Measurements from ENCODE around the gene SEMA4A.
"Not testable (repeated sequence)": the region's sequence is repeated elsewhere in the genome, so short reads cannot be mapped to it uniquely, and the experiment has no call there.

The SEMA4A gene

GRCh38 chr1:156191292-156191964 is 38.0 kb downstream of the SEMA4A start:
- DNase-seq (ENCODE audit: low read depth in 3 of 3, low spot score in 1 of 3): no peak

- DNase-seq (ENCODE audit: low read depth in 3 of 3, low spot score in 1 of 3): no peak
These were observed 39.8 kb downstream of the SEMA4A start for GRCh38 chr1:156193208-156193487.

DNA sequence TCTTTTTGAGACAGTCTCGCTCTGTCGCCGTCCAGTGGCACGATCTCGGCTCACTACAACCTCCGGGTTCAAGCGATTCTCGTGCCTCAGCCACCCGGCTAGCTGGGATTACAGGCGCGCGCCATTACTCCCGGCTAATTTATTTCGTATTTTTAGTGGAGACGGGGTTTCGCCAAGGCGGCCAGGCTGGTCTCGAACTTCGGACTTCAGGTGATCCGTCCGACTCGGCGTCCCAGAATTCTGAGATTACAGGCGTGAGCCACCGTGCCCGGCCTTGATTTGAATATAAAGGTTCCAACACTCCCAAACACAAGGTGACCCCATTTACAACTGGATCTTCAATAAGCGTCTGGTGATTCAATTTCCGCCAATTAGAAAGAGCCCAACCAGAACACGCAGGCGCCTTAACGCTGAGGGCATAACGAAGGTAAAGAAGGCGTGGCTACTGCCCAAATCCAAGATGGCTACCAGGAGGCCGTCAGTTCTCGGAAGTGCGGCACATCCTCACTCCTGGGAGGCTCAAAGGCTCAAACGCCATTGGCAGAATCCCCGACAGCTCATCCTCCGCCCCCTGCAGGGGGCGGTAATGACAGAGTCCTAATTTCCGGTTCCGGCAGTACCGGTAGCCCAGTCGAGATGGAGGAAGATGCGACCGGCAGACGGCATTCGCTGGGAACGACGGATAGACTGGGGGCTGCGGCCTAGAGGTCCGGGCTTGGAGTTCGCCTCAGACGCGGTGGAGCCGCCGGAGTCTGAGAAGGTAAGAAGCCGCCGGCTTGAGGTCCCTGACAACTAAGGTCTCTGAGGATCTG is 40.3 kb downstream of the SEMA4A start, which contains the start of gene SLC25A44:
SLC25A44 (plus strand) TSS at position 617 of the 812 bp plus-strand sequence. CDS start 5,744 bp downstream, outside the sequence.
- DNase-seq (ENCODE audit: low read depth in 3 of 3, low spot score in 1 of 3): peak; percentile 92 to 93 (median 92)

GRCh38 chr1:156194300-156194652 is 40.9 kb downstream of the SEMA4A start:
- no peak for DNase-seq (ENCODE audit: low read depth in 3 of 3, low spot score in 1 of 3)

GRCh38 chr1:156195853-156196252 is 42.5 kb downstream of the SEMA4A start:
- no peak for DNase-seq (ENCODE audit: low read depth in 3 of 3, low spot score in 1 of 3)

- DNase-seq (ENCODE audit: low read depth in 3 of 3, low spot score in 1 of 3): no peak
These were observed 43.1 kb downstream of the SEMA4A start for GRCh38 chr1:156196445-156196844.

DNA sequence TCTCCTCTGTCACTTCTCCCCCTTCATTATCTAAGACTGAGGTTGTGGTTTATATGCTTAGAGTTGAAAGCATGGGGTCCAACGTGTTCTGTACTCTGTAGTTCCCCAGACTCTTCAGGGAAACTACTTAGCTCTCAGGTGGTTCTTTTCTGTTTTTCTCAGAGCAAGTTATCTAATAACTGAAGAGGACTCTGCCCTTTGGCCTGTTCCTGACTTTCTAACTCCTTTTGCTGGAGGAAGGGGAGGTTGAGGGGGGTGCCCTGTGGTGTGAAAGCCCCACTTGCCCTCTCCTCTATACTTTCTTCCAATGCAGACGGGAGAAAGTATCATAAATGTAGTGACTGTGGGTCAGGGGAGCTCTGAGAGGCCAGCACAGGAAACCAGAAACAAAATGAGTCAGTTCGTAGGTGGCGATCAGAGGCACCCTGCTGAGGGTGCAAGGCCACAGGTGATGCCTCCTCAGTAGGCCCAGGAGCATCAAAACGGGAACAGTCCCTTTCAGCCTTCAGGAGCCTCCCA is 45.5 kb downstream of the SEMA4A start:
- DNase-seq (ENCODE audit: low read depth in 3 of 3, low spot score in 1 of 3): no peak

DNA sequence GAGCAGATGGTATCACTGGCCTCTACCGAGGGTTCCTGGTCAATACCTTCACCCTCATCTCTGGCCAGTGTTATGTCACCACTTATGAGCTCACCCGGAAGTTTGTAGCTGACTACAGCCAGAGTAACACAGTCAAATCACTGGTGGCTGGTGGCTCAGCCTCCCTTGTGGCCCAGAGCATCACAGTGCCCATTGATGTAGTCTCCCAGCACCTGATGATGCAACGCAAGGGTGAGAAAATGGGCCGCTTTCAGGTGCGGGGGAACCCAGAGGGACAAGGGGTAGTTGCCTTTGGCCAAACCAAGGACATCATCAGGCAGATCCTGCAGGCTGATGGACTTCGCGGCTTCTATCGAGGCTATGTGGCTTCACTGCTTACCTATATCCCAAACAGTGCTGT is 46.7 kb downstream of the SEMA4A start:
- no peak for DNase-seq (ENCODE audit: low read depth in 3 of 3, low spot score in 1 of 3)

DNA sequence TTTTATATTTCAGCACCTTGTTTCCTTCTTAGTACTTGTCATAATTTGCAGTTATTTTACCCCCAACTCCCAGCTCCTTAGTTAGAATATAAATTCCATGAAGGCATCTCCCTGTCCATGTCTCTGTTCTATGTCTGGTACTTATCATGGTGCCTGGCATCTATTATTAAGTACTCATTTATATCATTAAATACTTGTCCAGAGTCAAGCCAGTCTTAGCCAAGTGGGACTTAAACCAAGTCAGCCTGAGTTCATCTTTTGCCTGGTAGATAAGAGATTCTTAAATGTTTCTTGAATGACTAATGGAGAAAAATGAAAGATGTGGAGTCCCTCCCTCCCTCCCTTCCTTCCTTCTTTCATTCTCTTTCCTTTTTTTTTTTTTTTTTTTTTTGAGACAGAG is 49.9 kb downstream of the SEMA4A start:
- no peak for DNase-seq (ENCODE audit: low read depth in 3 of 3, low spot score in 1 of 3)

GRCh38 chr1:156204686-156205085 is 51.3 kb downstream of the SEMA4A start:
- DNase-seq (ENCODE audit: low read depth in 3 of 3, low spot score in 1 of 3): no peak

GRCh38 chr1:156211243-156211642 is 57.9 kb downstream of the SEMA4A start:
- no peak for DNase-seq (ENCODE audit: low read depth in 3 of 3, low spot score in 1 of 3)

DNA sequence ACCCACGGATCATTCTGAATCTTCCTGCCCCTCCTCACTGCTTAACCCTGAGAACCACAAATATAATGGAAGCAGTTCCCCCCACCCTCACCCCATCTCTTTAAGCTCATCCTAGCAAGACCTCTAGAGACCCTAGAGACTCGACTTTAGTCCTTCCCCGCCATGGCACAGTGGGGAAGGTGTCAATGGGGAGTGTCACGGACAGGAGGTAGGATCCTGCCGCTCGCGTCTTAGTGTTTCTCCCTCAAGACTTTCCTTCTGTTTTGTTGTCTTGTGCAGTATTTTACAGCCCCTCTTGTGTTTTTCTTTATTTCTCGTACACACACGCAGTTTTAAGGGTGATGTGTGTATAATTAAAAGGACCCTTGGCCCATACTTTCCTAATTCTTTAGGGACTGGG is 58.7 kb downstream of the SEMA4A start:
- DNase-seq (ENCODE audit: low read depth in 3 of 3, low spot score in 1 of 3): no peak

GRCh38 chr1:156212833-156213643 is 59.7 kb downstream of the SEMA4A start, which contains the start of gene PMF1:
PMF1 (plus strand) TSS chr1:156213007; CDS start chr1:156213016, 9 bp downstream.
- DNase-seq (ENCODE audit: low read depth in 3 of 3, low spot score in 1 of 3): peak; percentile 84 to 92 (median 88)

GRCh38 chr1:156213644-156213966 is 60.2 kb downstream of the SEMA4A start:
- DNase-seq (ENCODE audit: low read depth in 3 of 3, low spot score in 1 of 3): no peak

DNA sequence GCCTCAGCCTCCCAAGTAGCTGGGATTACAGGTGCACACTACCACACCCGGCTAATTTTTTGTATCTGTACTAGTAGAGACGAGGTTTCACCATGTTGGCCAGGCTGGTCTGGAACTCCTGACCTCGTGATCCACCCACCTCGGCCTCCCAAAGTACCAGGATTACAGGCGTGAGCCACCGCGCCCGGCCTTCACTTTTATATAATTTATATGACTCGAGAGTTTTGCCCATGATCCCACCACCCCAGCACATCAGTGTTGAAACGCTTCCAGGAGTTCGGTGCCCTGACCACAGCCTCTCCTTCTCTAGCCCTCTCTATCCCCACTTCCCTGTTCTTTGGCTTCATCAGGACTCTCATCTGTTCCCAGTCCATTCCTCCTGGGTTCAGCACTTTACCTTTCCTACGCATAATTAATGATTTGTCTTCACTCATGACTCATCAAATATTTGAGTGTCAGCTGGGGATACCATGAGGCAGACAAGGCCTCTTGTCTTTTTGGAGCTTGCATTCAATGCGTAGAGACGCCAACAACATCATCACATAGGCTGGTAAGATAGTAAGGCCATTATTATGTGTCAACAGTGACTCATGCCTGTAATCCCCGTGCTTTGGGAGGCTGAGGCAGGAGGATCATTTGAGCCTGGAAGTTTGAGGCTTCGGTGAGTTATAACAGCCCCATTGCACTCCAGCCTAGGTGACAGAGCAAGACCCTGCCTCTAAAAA is 60.8 kb downstream of the SEMA4A start:
- DNase-seq (ENCODE audit: low read depth in 3 of 3, low spot score in 1 of 3): no peak

GRCh38 chr1:156216361-156217086 is 63.1 kb downstream of the SEMA4A start:
- DNase-seq (ENCODE audit: low read depth in 3 of 3, low spot score in 1 of 3): not testable (repeated sequence)

- no peak for DNase-seq (ENCODE audit: low read depth in 3 of 3, low spot score in 1 of 3)
These were observed 64.5 kb downstream of the SEMA4A start for GRCh38 chr1:156217871-156218270.

GRCh38 chr1:156220226-156220625 is 66.8 kb downstream of the SEMA4A start:
- DNase-seq (ENCODE audit: low read depth in 3 of 3, low spot score in 1 of 3): no peak

DNA sequence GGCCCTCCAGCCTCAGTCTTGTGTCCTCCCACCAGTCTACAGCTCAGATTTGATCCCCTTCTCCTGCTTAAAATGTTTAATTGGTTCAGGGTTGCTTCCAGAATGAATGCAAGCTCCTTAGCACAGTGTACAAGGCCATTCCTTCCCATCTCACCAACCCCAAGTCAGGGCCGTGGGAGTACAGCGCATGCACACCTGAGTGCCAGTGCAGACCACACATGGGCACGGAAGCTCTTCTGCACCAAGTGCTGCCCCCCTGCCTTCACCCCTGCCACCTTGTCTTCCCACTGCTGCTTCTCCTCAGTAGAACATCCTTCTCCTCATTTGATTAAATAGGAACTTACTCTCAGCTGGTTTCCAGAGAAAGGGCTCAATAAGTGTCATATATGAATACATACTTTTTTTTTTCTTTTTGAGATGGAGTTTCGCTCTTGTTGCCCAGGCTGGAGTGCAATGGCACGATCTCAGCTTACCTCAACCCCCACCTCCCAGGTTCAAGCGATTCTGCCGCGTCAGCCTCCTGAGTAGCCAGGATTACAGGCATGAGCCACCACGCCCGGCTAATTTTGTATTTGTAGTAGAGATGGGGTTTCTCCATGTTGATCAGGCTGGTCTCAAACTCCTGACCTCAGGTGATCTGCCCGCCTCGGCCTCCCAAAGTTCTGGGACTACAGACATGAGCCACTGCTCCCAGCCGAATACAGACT is 68.8 kb downstream of the SEMA4A start:
- no peak for DNase-seq (ENCODE audit: low read depth in 3 of 3, low spot score in 1 of 3)

- no peak for DNase-seq (ENCODE audit: low read depth in 3 of 3, low spot score in 1 of 3)
These were observed 72.3 kb downstream of the SEMA4A start for GRCh38 chr1:156225677-156226014.

All from stimulated activated CD4-positive, alpha-beta T cell treated with anti-CD3 and anti-CD28 coated beads, TNF-alpha, amount 100 ng/mL, for 1 hour (primary cell).